MM.1S (cell line): ENCODE data around the gene ATOH8.

Experiments
- DNase-seq: peaks from one replicate; pipeline ENCODE4 v3.0.0-alpha.2; 2015
- H2AFZ ChIP-seq: fragments of 300-600 bp; sonication (generic); 2 replicates; pipeline ENCODE4 v1.6.0; 2016; ENCODE audit warnings: antibody characterized with exemption, low read length
- H3F3A ChIP-seq: fragments of 300-600 bp; sonication (generic); 2 replicates; pipeline ENCODE4 v1.6.1; 2016; ENCODE audit warnings: mild to moderate bottlenecking, antibody characterized with exemption, low read length, moderate library complexity, mixed read lengths; ENCODE audit not compliant: insufficient read depth
- H3K27ac ChIP-seq: fragments of 300-600 bp; sonication (generic); 2 replicates; pipeline ENCODE4 v1.5.1; 2016; ENCODE audit warnings: mild to moderate bottlenecking, low read length
- H3K27me3 ChIP-seq: fragments of 300-600 bp; sonication (generic); replicated peaks from 2 replicates; pipeline ENCODE4 v1.6.0; 2016; ENCODE audit warnings: low read length; ENCODE audit not compliant: insufficient read depth
- H3K36me3 ChIP-seq: fragments of 300-600 bp; sonication (generic); replicated peaks from 2 replicates; pipeline ENCODE4 v1.6.1; 2016; ENCODE audit warnings: mild to moderate bottlenecking, low read length, mixed read lengths; ENCODE audit not compliant: insufficient read depth
- H3K4me1 ChIP-seq: fragments of 300-600 bp; sonication (generic); 2 replicates; pipeline ENCODE4 v1.6.1; 2016; ENCODE audit warnings: low read length, mixed read lengths
- H3K4me2 ChIP-seq: fragments of 300-600 bp; sonication (generic); 2 replicates; pipeline ENCODE4 v1.6.0; 2016; ENCODE audit warnings: low read depth, low read length
- H3K4me3 ChIP-seq: fragments of 300-600 bp; sonication (generic); 2 replicates; pipeline ENCODE4 v1.5.1; 2016; ENCODE audit warnings: low read length, mixed read lengths
- H3K79me2 ChIP-seq: fragments of 300-600 bp; sonication (generic); 2 replicates; pipeline ENCODE4 v1.6.1; 2016; ENCODE audit warnings: mixed run types, low read length, mixed read lengths
- H3K9ac ChIP-seq: fragments of 300-600 bp; sonication (generic); 2 replicates; pipeline ENCODE4 v1.6.1; 2016; ENCODE audit warnings: low read length, mixed read lengths
- H3K9me2 ChIP-seq: fragments of 300-600 bp; sonication (generic); replicated peaks from 2 replicates; pipeline ENCODE4 v1.6.1; 2016; ENCODE audit warnings: mild to moderate bottlenecking, low read length, mixed read lengths; ENCODE audit not compliant: insufficient read depth
- H3K9me3 ChIP-seq: fragments of 300-600 bp; sonication (generic); replicated peaks from 2 replicates; pipeline ENCODE4 v1.6.1; 2016; ENCODE audit warnings: mild to moderate bottlenecking, low read length, mixed read lengths; ENCODE audit not compliant: insufficient read depth
- H4K20me1 ChIP-seq: fragments of 300-600 bp; sonication (generic); 2 replicates; pipeline ENCODE4 v1.6.1; 2016; ENCODE audit warnings: mild to moderate bottlenecking, low read length, moderate library complexity, mixed read lengths; ENCODE audit not compliant: insufficient read depth
- CTCF ChIP-seq: fragments of 300-600 bp; sonication (generic); IDR thresholded peaks from 2 replicates; pipeline ENCODE4 v1.5.1; 2016; ENCODE audit warnings: antibody characterized with exemption, low read length, mixed read lengths
- EZH2 ChIP-seq: fragments of 300-600 bp; sonication (generic); optimal IDR thresholded peaks from 2 replicates; pipeline ENCODE3; 2017; ENCODE audit warnings: low read depth, mild to moderate bottlenecking, antibody characterized with exemption, low read length, mixed read lengths
- EZH2phosphoT487 ChIP-seq: fragments of 300-600 bp; sonication (generic); IDR thresholded peaks from 2 replicates; pipeline ENCODE4 v1.6.1; 2018; ENCODE audit warnings: antibody characterized with exemption, low read length

The ATOH8 gene

GRCh38 chr2:85769983-85770362 is 16.2 kb downstream of the ATOH8 start:
- Histone ChIP-seq H3K27me3 (peaks cover 15% of the 10 kb centered on the region; the same call in 1 of the 2 replicates), H3K4me1 (no peaks in the 10 kb centered on the region)

GRCh38 chr2:85770369-85770768 is 16.6 kb downstream of the ATOH8 start:
- no peak for DNase-seq
- H4K20me1 ChIP-seq = no peaks in the 10 kb centered on the region

More at GRCh38 chr2:85769983-85770362, 16.2 kb downstream of the ATOH8 start:
- Histone ChIP-seq H3K4me3 (no peak overlapping the region), H3K79me2 (no peaks in the 10 kb centered on the region), H4K20me1 (no peaks in the 10 kb centered on the region), H3K27ac (no peak overlapping the region), H3K9me2 (no peaks in the 10 kb centered on the region), H3K36me3 (no peaks in the 10 kb centered on the region), H2AFZ (no peak overlapping the region), H3F3A (no peaks in the 10 kb centered on the region), H3K9ac (no peak overlapping the region), H3K4me2 (no peak overlapping the region), H3K9me3 (no peaks in the 10 kb centered on the region)
- DNase-seq = no peak
- TF ChIP-seq EZH2phosphoT487 (no peak), EZH2 (no peak), CTCF (no peak; the same call in 1 of the 2 replicates)

GRCh38 chr2:85770786-85771409 is 17.1 kb downstream of the ATOH8 start:
- no peaks in the 10 kb centered on the region for H3K36me3 ChIP-seq
- H3K4me1 ChIP-seq = no peaks in the 10 kb centered on the region
- H3F3A ChIP-seq = no peaks in the 10 kb centered on the region
- no peak overlapping the region for H2AFZ ChIP-seq
- no peak overlapping the region for H3K4me3 ChIP-seq
- peaks cover 15% of the 10 kb centered on the region; the same call in 1 of the 2 replicates for H3K27me3 ChIP-seq
- H3K9ac ChIP-seq = no peak overlapping the region
- no peaks in the 10 kb centered on the region for H3K9me3 ChIP-seq
- no peaks in the 10 kb centered on the region for H3K79me2 ChIP-seq
- no peak overlapping the region for H3K27ac ChIP-seq
- no peak overlapping the region for H3K4me2 ChIP-seq
- TF ChIP-seq CTCF (no peak), EZH2phosphoT487 (no peak), EZH2 (no peak)
- no peaks in the 10 kb centered on the region for H3K9me2 ChIP-seq
- no peak for DNase-seq
- H4K20me1 ChIP-seq = no peaks in the 10 kb centered on the region

More at GRCh38 chr2:85770369-85770768, 16.6 kb downstream of the ATOH8 start:
- no peaks in the 10 kb centered on the region for H3K9me2 ChIP-seq
- no peak for TF ChIP-seq CTCF
- TF ChIP-seq EZH2phosphoT487 = no peak
- no peak for TF ChIP-seq EZH2
- no peak overlapping the region for H3K27ac ChIP-seq
- no peaks in the 10 kb centered on the region for H3K79me2 ChIP-seq
- no peak overlapping the region for H3K4me2 ChIP-seq
- no peaks in the 10 kb centered on the region for H3F3A ChIP-seq
- no peaks in the 10 kb centered on the region for H3K9me3 ChIP-seq
- no peaks in the 10 kb centered on the region for H3K36me3 ChIP-seq
- H3K4me3 ChIP-seq = no peak overlapping the region
- H3K4me1 ChIP-seq = no peaks in the 10 kb centered on the region
- no peak overlapping the region for H2AFZ ChIP-seq
- H3K27me3 ChIP-seq = peaks cover 15% of the 10 kb centered on the region; the same call in 1 of the 2 replicates
- no peak overlapping the region for H3K9ac ChIP-seq
